ENCODE results near the gene DOC2A.

DNA sequence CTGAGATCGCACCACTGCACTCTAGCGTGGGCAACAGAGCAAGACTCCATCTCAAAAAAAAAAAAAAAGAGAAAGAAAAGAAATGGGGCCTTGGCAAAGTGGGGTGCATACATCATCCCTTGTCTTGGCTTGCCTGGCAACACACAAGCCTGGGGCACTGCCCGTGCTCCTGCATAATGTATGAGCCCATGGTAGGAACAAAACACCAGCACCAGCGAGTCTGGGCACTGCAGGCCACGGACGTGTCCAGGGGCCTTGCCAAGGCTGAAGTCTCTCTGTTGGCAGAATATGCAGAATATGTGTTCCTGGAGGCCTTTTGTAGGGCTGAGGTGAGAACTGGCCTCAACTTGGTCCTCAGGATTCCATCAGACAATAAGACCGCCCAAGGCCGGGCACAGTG, 39.0 kb upstream of the DOC2A start:
- TF ChIP-seq CTCF (conservative IDR thresholded peaks at IDR 0.05; ENCODE audit: low read depth, low read length) (no peak), ELK1 (IDR thresholded peaks at IDR 0.05; ENCODE audit: borderline replicate concordance, low read depth, low read length) (no peak), RAD21 (IDR thresholded peaks at IDR 0.05; ENCODE audit: low read length) (no peak), POLR2A (IDR thresholded peaks at IDR 0.05; ENCODE audit: low read depth, low read length) (no peak), NFE2L2 (IDR thresholded peaks at IDR 0.05; ENCODE audit: low read depth, low read length) (no peak), MAFK (IDR thresholded peaks at IDR 0.05; ENCODE audit: low read depth, low read length) (no peak), BHLHE40 (IDR thresholded peaks at IDR 0.05; ENCODE audit: low read depth, low read length) (no peak), CEBPB (IDR thresholded peaks at IDR 0.05; ENCODE audit: low read depth, low read length) (no peak), MXI1 (IDR thresholded peaks at IDR 0.05; ENCODE audit: borderline replicate concordance, low read depth, low read length) (no peak), RFX5 (IDR thresholded peaks at IDR 0.05; ENCODE audit: low read depth, low read length) (no peak), RCOR1 (IDR thresholded peaks at IDR 0.05; ENCODE audit: insufficient replicate concordance, low read length) (no peak), SMC3 (IDR thresholded peaks at IDR 0.05; ENCODE audit: low read depth, low read length) (no peak)
- TF ChIP-seq, protein P1, sequence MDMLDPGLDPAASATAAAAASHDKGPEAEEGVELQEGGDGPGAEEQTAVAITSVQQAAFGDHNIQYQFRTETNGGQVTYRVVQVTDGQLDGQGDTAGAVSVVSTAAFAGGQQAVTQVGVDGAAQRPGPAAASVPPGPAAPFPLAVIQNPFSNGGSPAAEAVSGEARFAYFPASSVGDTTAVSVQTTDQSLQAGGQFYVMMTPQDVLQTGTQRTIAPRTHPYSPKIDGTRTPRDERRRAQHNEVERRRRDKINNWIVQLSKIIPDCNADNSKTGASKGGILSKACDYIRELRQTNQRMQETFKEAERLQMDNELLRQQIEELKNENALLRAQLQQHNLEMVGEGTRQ (IDR thresholded peaks at IDR 0.05; ENCODE audit: low read depth, low read length): no peak

Measured in IMR-90 (cell line).